ENCODE data around the gene CHD3. TPM values are rescaled to one million over a fixed set of nuclear protein-coding genes. Genes with fewer than 3 reads are reported as not detected.

Gene CHD3
- total RNA-seq, 4 donors from 2014 or later = 56.7 to 134 (median 120) TPM

GRCh38 chr17:7850701-7851437, 37.7 kb upstream of the CHD3 start:
- peaks cover 0 to 41% (median 12%) of the 10 kb centered on the region in 3 donors for H3K4me1 ChIP-seq
- no peak for ATAC-seq
- H3K36me3 ChIP-seq = peaks cover 0 to 84% of the 10 kb centered on the region in 2 donors
- TF ChIP-seq POLR2A (IDR thresholded peaks at IDR 0.05) (no peak), POLR2AphosphoS5 (IDR thresholded peaks at IDR 0.05) (no peak)
- H3K27me3 ChIP-seq = no peaks in the 10 kb centered on the region
- H3K4me3 ChIP-seq = no peak overlapping the region
- no peaks in the 10 kb centered on the region for H3K9me3 ChIP-seq
- 100% methylated on average over 2 of the region's 17 CpGs; no CpG with 5 or more reads in 1 of the 2 donors for WGBS, 2 donors (ENCODE audit: low coverage in 1 of 2)
- H3K27ac ChIP-seq = peak overlapping the region in 3 of 4 donors; percentile 30 to 65 (median 54)

GRCh38 chr17:7851438-7852261, 36.9 kb upstream of the CHD3 start:
- 0% methylated on average over 1 of the region's 60 CpGs; no CpG with 5 or more reads in 1 of the 2 donors for WGBS, 2 donors (ENCODE audit: low coverage in 1 of 2)
- peaks cover 0 to 76% of the 10 kb centered on the region in 2 donors for H3K36me3 ChIP-seq
- H3K4me1 ChIP-seq = peaks cover 3 to 45% (median 20%) of the 10 kb centered on the region in 3 donors
- TF ChIP-seq CTCF (IDR thresholded peaks at IDR 0.05) (peak in 3 of 4 experiments; percentile 99), POLR2A (IDR thresholded peaks at IDR 0.05) (no peak), POLR2AphosphoS5 (IDR thresholded peaks at IDR 0.05) (peak; percentile 66)
- peak overlapping the region in 1 of 2 donors; percentile 19 for H3K4me3 ChIP-seq
- no peaks in the 10 kb centered on the region for H3K27me3 ChIP-seq
- peak overlapping the region in 3 of 4 donors; percentile 30 to 65 (median 54) for H3K27ac ChIP-seq
- peak; percentile 81 for ATAC-seq
- no peaks in the 10 kb centered on the region for H3K9me3 ChIP-seq

- no peak for TF ChIP-seq EP300 (IDR thresholded peaks at IDR 0.05)
- no peak for TF ChIP-seq POLR2A (IDR thresholded peaks at IDR 0.05)
- TF ChIP-seq CTCF (IDR thresholded peaks at IDR 0.05) = no peak
- no peak for TF ChIP-seq POLR2AphosphoS5 (IDR thresholded peaks at IDR 0.05)
- peak overlapping the region in 3 of 4 donors; percentile 14 to 65 (median 54) for H3K27ac ChIP-seq
- 75 to 79% methylated on average over 4 to 11 of the region's 20 CpGs for WGBS, 2 donors (ENCODE audit: low coverage in 1 of 2)
- no peak for ATAC-seq
- peaks cover 3 to 49% (median 20%) of the 10 kb centered on the region in 3 donors for H3K4me1 ChIP-seq
- peaks cover 0 to 70% of the 10 kb centered on the region in 2 donors for H3K36me3 ChIP-seq
- no peaks in the 10 kb centered on the region for H3K9me3 ChIP-seq
- no peak overlapping the region for H3K4me3 ChIP-seq
- no peaks in the 10 kb centered on the region for H3K27me3 ChIP-seq
Observed at GRCh38 chr17:7852262-7852670, 36.3 kb upstream of the CHD3 start.

- H3K27me3 ChIP-seq = no peaks in the 10 kb centered on the region
- no peaks in the 10 kb centered on the region for H3K9me3 ChIP-seq
- WGBS, 2 donors (ENCODE audit: low coverage in 1 of 2) = 0 to 59% methylated on average over 1 to 17 of the region's 51 CpGs
- ATAC-seq = no peak
- peak overlapping the region in 1 of 2 donors; percentile 3 for H3K4me3 ChIP-seq
- peaks cover 3 to 50% (median 20%) of the 10 kb centered on the region in 3 donors for H3K4me1 ChIP-seq
- peak overlapping the region in 2 of 4 donors; percentile 65 to 88 for H3K27ac ChIP-seq
- TF ChIP-seq POLR2AphosphoS5 (IDR thresholded peaks at IDR 0.05) = no peak
- no peak for TF ChIP-seq EP300 (IDR thresholded peaks at IDR 0.05)
- no peak for TF ChIP-seq POLR2A (IDR thresholded peaks at IDR 0.05)
- no peak for TF ChIP-seq CTCF (IDR thresholded peaks at IDR 0.05)
- H3K36me3 ChIP-seq = peaks cover 0 to 61% of the 10 kb centered on the region in 2 donors
Observed at GRCh38 chr17:7852919-7853690, 35.5 kb upstream of the CHD3 start.

GRCh38 chr17:7853691-7854038, 34.9 kb upstream of the CHD3 start:
- Histone ChIP-seq H3K36me3 (peaks cover 0 to 56% of the 10 kb centered on the region in 2 donors), H3K4me1 (peaks cover 3 to 56% (median 24%) of the 10 kb centered on the region in 3 donors), H3K27me3 (no peaks in the 10 kb centered on the region), H3K9me3 (no peaks in the 10 kb centered on the region), H3K4me3 (peak overlapping the region in 1 of 2 donors; percentile 3), H3K27ac (peak overlapping the region in 1 of 4 donors; percentile 88)
- no peak for TF ChIP-seq CTCF (IDR thresholded peaks at IDR 0.05)
- WGBS, 2 donors (ENCODE audit: low coverage in 1 of 2) = 47 to 71% methylated on average over 6 to 13 of the region's 21 CpGs
- ATAC-seq = no peak
